DOHH2 (cell line): ENCODE data around the gene DUOXA1.

ENCODE experiments used
- EZH2phosphoT487 ChIP-seq: fragments of 200-600 bp; sonication (generic); IDR thresholded peaks from 2 replicates; pipeline ENCODE4 v1.6.1; 2017; ENCODE audit warnings: borderline replicate concordance, mild to moderate bottlenecking, antibody characterized with exemption, low read length, moderate library complexity, mixed read lengths
- TF ChIP-seq, protein P1 (sequence below): fragments of 200-600 bp; sonication (generic); IDR thresholded peaks from one replicate; pipeline ENCODE4 v1.5.1; 2014; ENCODE audit warnings: antibody characterized with exemption, mild to moderate bottlenecking, low read depth, low read length; ENCODE audit not compliant: poor library complexity, severe bottlenecking

DNA sequence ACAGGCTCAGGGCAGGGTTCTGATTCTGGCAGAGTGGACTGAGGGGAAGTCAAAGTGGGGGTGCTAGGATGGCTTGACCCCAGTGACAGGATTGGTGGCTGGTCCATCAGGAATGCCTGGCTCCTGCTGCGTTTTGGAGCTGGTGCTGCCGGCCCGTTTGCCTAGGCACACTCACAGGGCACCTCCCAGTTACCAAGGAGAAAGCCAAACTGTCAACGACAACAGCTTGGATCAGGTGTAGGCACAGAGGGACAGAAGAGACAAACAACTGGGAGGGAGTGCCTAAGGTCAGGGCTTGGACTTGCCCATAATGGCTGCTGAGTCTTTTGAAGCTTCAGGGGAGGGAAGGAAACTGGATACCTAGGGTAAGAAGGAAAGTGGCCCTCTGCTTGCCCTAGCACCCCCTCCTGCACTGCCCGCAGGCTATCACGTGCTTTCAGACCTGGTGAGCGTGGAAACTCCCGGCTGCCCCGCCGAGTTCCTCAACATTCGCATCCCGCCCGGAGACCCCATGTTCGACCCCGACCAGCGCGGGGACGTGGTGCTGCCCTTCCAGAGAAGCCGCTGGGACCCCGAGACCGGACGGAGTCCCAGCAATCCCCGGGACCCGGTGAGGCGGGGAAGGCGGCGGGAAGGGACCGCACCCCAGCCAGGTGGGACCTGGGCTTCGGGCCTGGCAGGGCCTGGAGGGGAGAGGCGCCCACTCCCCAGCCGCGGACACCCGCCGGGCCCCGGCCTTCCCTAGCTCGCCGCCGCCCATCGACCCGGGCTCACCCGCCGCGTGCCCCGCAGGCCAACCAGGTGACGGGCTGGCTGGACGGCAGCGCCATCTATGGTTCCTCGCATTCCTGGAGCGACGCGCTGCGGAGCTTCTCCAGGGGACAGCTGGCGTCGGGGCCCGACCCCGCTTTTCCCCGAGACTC is 5.3 kb upstream of the DUOXA1 start:
- TF ChIP-seq EZH2phosphoT487, result no peak
- TF ChIP-seq, protein P1, sequence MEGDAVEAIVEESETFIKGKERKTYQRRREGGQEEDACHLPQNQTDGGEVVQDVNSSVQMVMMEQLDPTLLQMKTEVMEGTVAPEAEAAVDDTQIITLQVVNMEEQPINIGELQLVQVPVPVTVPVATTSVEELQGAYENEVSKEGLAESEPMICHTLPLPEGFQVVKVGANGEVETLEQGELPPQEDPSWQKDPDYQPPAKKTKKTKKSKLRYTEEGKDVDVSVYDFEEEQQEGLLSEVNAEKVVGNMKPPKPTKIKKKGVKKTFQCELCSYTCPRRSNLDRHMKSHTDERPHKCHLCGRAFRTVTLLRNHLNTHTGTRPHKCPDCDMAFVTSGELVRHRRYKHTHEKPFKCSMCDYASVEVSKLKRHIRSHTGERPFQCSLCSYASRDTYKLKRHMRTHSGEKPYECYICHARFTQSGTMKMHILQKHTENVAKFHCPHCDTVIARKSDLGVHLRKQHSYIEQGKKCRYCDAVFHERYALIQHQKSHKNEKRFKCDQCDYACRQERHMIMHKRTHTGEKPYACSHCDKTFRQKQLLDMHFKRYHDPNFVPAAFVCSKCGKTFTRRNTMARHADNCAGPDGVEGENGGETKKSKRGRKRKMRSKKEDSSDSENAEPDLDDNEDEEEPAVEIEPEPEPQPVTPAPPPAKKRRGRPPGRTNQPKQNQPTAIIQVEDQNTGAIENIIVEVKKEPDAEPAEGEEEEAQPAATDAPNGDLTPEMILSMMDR, result no peak
